ENCODE data around the gene IL4R. TPM values are rescaled to one million over a fixed set of nuclear protein-coding genes. Genes with fewer than 3 reads are reported as not detected.

Gene IL4R
- total RNA-seq, 6 experiments from 2014 or later: 20.0 to 27.0 (median 23.2) TPM

GRCh38 chr16:27303256-27304100, 10.3 kb upstream of the IL4R start:
- peaks cover 12% of the 10 kb centered on the region for H3K36me3 Mint-ChIP-seq (ENCODE audit: low read depth)
- H3K4me1 Mint-ChIP-seq (ENCODE audit: low read depth): peaks cover 24% of the 10 kb centered on the region
- peaks cover 12% of the 10 kb centered on the region; the same call in 1 of the 2 replicates for H3K9me3 Mint-ChIP-seq
- H3K4me3 Mint-ChIP-seq: no peak overlapping the region
- no peak overlapping the region for H3K27ac Mint-ChIP-seq
- H3K27me3 Mint-ChIP-seq (ENCODE audit: insufficient read depth): no peaks in the 10 kb centered on the region
- no peak for DNase-seq
- no peak for TF ChIP-seq CTCF (IDR thresholded peaks at IDR 0.05)

DNA sequence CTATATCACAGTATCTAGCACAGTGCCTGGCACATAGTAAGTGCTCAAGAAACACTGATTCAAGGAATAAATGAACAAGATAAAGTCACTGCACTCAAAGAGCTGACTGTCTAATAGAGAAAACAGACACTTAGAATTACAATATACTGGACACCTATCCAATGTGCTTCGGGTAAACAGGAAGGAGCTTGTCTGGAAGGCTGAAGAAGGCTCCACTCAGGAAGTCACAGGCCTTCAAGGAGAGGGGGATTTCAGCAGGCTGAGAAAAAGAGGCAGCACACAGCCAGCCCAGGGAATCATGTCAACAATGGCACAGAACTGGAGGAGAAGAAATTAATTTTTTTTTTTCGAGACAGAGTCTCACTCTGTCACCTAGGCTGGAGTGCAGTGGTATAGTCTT, 9.7 kb upstream of the IL4R start:
- Mint-ChIP-seq H3K4me1 (ENCODE audit: low read depth) (peaks cover 24% of the 10 kb centered on the region), H3K36me3 (ENCODE audit: low read depth) (peaks cover 12% of the 10 kb centered on the region), H3K27ac (no peak overlapping the region), H3K4me3 (no peak overlapping the region), H3K27me3 (ENCODE audit: insufficient read depth) (peaks cover under 1% of the 10 kb centered on the region; the same call in 1 of the 2 replicates), H3K9me3 (peaks cover 12% of the 10 kb centered on the region; the same call in 1 of the 2 replicates)
- TF ChIP-seq CTCF (IDR thresholded peaks at IDR 0.05): no peak
- DNase-seq: no peak

- Mint-ChIP-seq H3K36me3 (ENCODE audit: low read depth) (peaks cover 12% of the 10 kb centered on the region), H3K4me3 (no peak overlapping the region), H3K27ac (no peak overlapping the region), H3K9me3 (peaks cover 12% of the 10 kb centered on the region; the same call in 1 of the 2 replicates), H3K27me3 (ENCODE audit: insufficient read depth) (peaks cover 1% of the 10 kb centered on the region; the same call in 1 of the 2 replicates), H3K4me1 (ENCODE audit: low read depth) (peaks cover 17% of the 10 kb centered on the region)
- TF ChIP-seq CTCF (IDR thresholded peaks at IDR 0.05): no peak
- DNase-seq: no peak
Measured at GRCh38 chr16:27304881-27305745, 8.7 kb upstream of the IL4R start.

DNA sequence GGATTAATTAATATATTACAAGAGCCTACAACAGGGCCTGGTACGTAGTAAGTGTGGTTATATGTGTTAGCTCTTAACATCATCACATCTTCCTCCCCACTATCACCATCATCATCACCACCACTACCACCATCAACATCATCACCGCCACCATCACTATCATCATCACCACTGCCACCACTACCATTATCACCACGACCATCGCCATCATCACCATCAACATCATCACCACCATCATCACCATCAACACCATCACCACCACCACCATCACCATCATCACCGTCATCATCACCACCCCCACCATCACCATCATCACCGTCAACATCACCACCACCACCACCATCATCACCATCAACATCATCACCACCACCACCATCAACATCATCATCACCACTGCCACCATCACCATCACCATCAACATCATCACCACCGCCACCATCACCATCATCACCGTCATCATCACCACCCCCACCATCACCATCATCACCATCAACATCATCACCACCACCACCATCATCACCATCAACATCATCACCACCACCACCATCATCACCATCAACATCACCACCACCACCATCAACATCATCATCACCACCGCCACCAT, 7.8 kb upstream of the IL4R start:
- Mint-ChIP-seq H3K4me3 (no peak overlapping the region), H3K36me3 (ENCODE audit: low read depth) (peaks cover 12% of the 10 kb centered on the region), H3K9me3 (peaks cover 12% of the 10 kb centered on the region; the same call in 1 of the 2 replicates), H3K27ac (no peak overlapping the region), H3K27me3 (ENCODE audit: insufficient read depth) (peaks cover 1% of the 10 kb centered on the region; the same call in 1 of the 2 replicates), H3K4me1 (ENCODE audit: low read depth) (peaks cover 12% of the 10 kb centered on the region)
- DNase-seq: no peak
- no peak for TF ChIP-seq CTCF (IDR thresholded peaks at IDR 0.05)

- no peak overlapping the region for H3K27ac Mint-ChIP-seq
Measured at GRCh38 chr16:27308792-27309191, 5.0 kb upstream of the IL4R start.

More at GRCh38 chr16:27308792-27309191, 5.0 kb upstream of the IL4R start:
- H3K4me1 Mint-ChIP-seq (ENCODE audit: low read depth): peaks cover 28% of the 10 kb centered on the region
- no peak for TF ChIP-seq CTCF (IDR thresholded peaks at IDR 0.05)
- H3K4me3 Mint-ChIP-seq: no peak overlapping the region
- no peak for DNase-seq
- H3K36me3 Mint-ChIP-seq (ENCODE audit: low read depth): peaks cover 12% of the 10 kb centered on the region
- H3K27me3 Mint-ChIP-seq (ENCODE audit: insufficient read depth): peaks cover 1% of the 10 kb centered on the region; the same call in 1 of the 2 replicates
- peaks cover 12% of the 10 kb centered on the region; the same call in 1 of the 2 replicates for H3K9me3 Mint-ChIP-seq

Measured in HFFc6 (cell line).